GM21529 (cell line): Measurements from ENCODE around the gene PIP4K2B.
"Not testable (repeated sequence)": the region's sequence is repeated elsewhere in the genome, so short reads cannot be mapped to it uniquely, and the experiment has no call there.

Experiments
- ATAC-seq: cut with Tn5 transposase; IDR thresholded peaks from one replicate; pipeline ENCODE4 v1.9.1; 2021; ENCODE audit not compliant: unreplicated experiment

The PIP4K2B gene

GRCh38 chr17:38730526-38731379 is 68.6 kb downstream of the PIP4K2B start:
- no peak for ATAC-seq

GRCh38 chr17:38729886-38730525 is 69.3 kb downstream of the PIP4K2B start, which contains the start of gene CISD3:
Gene CISD3, plus strand, starts transcription at chr17:38730341. Its CDS starts 18 bp downstream, at chr17:38730359.
- ATAC-seq: peak; percentile 70

GRCh38 chr17:38729368-38729885 is 69.9 kb downstream of the PIP4K2B start:
- ATAC-seq: no peak

- no peak for ATAC-seq
These were observed 71.0 kb downstream of the PIP4K2B start for GRCh38 chr17:38728290-38728831.

GRCh38 chr17:38727736-38728135 is 71.6 kb downstream of the PIP4K2B start:
- no peak for ATAC-seq

GRCh38 chr17:38726145-38726544 is 73.2 kb downstream of the PIP4K2B start:
- ATAC-seq: not testable (repeated sequence)

- ATAC-seq: no peak
These were observed 74.3 kb downstream of the PIP4K2B start for GRCh38 chr17:38725066-38725465.

GRCh38 chr17:38724337-38724988 is 74.9 kb downstream of the PIP4K2B start:
- ATAC-seq: no peak

- no peak for ATAC-seq
These were observed 77.6 kb downstream of the PIP4K2B start for GRCh38 chr17:38721802-38722201.

- no peak for ATAC-seq
These were observed 78.4 kb downstream of the PIP4K2B start for GRCh38 chr17:38720941-38721340.

GRCh38 chr17:38719943-38720641 is 79.3 kb downstream of the PIP4K2B start:
- no peak for ATAC-seq

- ATAC-seq: no peak
These were observed 79.9 kb downstream of the PIP4K2B start for GRCh38 chr17:38719289-38719942.

- ATAC-seq: no peak
These were observed 82.1 kb downstream of the PIP4K2B start for GRCh38 chr17:38717139-38717745.

GRCh38 chr17:38716368-38717005 is 82.9 kb downstream of the PIP4K2B start:
- no peak for ATAC-seq
